ENCODE data around the gene CHD6.

CHD6 gene

DNA sequence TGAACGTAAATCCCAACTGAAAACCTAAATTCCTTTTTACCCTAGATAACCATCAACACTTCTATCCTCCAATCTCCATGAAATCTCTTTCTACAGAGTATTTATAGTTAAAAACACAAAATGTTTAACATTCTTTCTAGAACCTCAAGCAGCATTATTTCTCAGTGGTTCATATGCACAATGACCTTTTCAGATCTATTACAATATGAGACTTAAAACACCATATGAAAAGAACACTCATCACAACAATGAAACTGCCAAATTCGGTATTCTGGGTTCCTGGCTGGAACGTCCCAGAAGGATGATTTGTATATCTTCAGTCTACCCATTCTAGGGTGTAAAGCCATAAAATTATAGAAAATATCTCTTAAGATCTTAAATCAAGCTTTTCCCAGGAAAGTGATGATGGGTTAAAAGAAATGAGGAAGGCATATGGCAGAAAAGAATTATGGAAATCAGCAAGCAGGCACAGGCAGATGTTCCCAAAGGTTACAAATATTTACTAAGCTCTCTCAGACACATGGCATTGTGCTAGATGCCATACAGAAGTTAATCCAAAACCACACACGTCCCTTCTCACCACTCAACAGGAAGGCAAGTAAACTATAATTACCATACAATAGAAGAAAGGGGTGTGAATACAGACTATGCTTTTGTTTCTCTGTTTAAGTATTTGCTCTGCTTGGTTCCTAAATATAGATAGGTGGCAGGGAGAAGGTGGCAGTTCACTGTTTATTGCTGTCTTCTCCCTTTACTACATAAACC lies 118.0 kb downstream of the CHD6 start:
- DNase-seq = no peak

DNA sequence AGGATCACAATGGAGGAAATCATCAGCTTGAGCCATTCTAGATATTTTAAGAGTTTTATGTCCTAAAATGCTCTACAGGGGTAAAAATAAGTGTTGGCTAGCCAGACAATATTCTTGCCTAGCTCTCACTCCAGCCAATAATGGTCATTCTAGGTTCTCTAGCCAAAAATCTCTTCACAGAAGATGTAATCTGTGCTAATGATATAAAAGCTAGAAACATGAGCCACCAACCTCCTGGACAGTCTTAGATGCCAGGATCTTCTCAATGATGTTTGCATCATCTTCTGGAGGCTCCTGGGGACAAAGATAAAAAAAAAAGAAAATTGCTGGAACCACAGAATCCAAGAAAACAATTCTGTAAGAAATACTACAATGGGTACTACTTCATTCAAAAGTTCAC lies 119.1 kb downstream of the CHD6 start:
- DNase-seq = no peak

DNA sequence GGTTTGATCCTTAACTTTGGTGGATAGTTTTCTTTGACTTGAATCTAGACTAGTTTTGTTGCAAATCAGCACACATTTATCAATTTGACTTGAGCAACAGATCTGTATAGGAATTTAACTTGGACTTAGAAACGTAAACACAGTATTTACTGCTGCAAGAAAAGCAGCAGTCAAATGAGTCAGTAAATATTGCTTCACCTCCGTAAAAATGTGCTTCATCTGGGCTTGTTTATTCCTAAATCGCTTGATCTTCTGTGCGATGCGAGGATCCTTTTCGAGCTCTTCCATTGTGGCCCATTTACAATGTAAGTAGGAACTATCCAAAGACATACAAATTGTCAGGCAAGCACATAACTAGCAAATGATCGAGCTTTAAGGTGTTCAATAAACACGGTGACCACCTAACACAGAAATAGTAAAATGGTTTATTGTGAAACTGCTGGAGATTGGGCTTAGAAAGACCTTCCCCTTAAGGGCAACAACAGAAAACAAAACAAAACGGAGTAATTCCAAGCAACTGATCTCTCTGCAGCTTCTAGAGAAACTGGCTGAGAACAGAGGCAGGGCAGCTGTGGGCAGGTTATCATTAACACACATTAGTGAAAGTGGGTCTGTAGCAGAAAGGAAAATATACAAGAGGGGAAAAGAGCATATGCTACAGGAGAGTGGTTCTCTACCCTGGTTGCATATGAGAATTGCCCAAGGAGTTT lies 120.8 kb downstream of the CHD6 start:
- no peak for DNase-seq

DNA sequence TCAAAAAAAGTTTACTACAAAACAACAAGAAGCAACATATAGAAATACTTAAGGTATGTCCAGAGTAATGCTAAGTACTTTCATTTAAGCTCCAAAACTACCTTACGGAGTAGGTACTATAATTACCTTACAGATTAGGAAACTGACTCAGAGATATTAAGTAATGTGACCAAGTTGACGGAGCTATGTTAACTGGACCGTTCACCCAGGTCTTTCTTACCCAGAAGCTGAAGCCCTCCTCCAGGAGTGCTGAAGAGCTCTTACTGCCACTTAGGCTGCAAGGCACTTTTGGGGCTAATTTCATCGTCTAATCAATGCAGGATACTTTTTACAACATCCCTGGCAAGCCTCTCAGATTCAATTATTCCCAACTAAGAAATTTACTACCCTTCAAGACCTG lies 123.7 kb downstream of the CHD6 start:
- no peak for DNase-seq

DNA sequence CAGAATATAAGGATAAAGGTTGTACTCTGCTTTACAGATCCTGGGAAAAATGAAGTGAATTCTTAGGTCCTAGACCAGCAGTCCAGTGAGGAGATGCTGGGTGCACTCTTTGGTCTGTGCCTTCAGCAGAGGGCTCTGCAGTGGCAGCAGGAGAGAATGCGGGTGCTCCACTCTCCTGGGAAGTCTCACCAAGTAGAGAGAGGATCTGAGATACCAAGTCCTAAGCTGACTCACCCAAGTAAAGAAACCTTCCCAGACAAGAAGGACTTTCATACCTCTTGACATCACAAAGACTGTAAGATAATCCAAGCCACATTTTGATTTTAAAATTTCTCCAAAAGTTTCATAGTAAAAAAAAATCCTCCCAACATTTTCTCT lies 134.6 kb downstream of the CHD6 start:
- DNase-seq = no peak

DNA sequence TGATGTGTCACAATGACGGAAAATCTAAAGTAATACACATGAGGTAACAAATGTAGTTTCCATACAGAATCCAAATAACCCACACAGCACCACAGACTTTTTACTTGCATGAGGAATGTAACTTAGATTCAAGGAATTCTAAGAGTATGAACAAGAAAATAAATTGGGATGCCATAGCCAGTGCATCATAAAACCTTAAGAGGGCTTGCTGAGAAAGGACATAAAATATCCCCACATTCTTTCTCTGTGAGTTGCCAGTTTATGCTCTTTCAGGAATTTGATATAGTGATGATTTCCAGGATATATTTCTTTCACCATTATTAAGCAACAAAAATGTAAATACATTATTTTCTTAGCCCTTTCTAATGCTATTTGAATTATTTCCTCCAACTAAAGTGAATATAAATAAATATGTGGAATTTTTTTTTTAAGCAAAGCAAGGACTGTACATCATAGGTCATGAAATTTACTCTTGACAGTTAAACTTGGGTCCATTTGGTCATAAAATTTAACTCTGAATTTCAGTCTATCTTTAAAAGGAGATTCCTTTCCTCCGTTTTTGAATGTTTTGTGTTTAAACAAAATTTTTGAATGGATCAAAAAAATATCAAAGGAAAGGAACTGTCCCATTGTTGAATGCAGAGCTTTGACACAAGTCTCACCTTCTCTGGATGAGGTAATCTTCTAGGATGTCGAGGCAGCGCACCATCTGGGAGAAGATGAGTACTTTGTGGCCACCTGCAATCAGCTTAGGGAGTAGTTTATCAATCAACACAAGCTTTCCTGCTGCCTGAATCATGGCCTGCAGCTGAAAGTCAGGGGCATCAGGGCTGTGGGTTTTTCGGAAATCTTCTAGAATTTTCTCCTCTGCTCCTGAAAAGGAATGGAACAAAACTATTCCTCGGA lies 135.3 kb downstream of the CHD6 start:
- no peak for DNase-seq

DNA sequence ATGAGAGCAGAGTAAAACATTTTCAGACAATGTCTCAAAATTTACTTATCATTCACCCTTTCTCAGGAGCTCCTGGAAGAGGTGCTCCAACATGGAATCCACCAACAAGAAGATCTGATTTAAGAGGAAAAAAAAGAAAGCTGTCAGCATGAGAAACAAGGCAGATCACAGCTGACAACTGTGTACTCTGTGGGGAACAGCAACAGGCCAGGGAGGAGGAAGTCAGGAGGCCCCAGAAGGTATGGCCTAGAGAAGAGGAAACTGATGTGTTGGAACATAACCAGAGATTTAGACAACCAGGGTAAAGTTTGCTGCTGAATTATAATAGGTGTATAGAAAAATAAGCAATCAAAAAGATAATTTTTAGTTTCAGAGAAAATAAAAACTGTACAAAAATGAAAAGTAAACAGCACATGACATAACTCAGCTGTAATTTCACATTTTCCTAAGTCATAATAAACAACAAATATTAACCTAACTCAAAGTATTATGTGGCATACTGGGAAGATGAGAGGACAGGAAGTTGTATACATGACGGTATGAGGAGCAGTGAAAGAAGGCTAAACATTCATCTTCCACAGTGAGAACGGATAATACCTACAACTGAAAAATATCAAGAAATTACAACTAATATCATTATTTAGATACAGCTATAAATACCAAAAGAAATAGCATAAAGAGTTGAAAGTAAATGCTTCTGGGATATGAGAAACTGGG lies 138.0 kb downstream of the CHD6 start:
- DNase-seq = no peak

DNA sequence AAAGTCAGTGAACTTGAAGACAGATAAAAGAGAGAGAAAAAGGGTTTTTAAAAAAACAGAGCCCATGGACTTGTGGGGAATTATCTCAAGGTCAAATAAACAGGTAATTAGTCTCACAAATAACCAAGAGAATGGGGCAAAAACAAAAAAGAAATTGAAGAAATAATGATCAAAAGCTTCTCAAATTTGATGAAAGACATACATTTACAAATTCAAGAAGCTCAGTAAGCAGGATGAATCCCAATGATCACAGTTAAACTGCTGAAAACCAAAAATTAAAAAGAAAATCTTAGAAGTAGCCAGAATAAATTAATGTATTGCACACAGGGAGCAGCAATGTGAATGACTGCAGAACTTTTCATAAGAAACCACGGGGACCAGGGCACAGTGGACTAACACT lies 139.1 kb downstream of the CHD6 start:
- no peak for DNase-seq

DNA sequence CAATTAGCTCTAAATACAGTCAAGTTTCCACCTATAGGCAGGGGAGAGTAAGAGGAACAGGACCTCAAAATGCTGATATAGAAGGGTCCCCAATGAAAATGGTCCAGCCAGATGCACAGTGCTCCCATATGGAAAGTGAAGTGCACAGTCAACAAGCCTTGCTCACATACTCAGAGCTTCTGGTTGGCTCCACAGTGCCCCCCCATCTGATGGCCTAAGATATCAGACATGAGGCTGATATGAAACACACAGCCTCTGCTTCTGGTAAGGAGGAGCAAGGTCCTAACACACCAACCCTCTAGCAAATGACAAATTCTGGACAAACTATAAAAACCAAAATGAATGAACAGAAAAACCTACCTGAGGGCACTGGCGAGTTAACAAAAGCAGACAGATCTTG lies 140.2 kb downstream of the CHD6 start:
- DNase-seq = no peak

DNA sequence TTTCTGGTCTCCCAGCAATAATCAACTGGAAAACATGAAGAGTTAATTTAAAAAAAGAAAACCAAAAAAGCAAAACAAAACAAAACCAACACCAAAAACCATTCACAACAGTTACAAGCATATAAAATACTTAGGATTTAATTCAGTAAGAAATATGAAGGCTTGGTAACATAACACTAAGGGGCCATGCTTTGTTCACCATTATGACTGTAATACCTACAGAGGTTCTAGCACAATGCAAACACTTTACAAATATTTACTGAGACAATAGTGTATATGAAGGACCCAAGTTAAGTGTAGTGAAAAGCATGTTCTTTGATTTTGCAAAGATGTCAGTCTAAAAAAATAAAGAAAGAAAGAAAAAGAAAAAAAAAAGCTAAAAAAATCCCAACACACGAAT lies 141.7 kb downstream of the CHD6 start:
- no peak for DNase-seq

DNA sequence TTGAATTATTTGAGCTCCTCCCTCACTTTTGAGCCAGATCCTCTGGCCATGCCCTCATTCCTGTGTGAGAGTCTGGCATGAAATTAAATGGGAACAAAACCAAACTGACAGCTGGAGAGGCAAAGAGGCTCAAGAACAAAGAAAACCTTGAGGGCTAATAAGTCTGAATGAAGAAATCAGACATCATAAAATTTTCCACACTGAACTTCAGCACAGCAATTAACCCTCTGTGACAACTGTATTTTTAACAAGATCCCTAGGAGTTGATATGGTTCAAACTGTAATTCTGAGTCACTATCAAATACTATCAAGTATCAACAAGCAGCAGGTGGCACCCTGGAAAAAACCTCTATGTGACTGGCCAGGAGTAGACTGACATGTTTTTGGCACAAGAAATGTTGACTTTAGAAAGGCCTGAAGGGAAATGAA lies 142.2 kb downstream of the CHD6 start:
- no peak for DNase-seq

DNA sequence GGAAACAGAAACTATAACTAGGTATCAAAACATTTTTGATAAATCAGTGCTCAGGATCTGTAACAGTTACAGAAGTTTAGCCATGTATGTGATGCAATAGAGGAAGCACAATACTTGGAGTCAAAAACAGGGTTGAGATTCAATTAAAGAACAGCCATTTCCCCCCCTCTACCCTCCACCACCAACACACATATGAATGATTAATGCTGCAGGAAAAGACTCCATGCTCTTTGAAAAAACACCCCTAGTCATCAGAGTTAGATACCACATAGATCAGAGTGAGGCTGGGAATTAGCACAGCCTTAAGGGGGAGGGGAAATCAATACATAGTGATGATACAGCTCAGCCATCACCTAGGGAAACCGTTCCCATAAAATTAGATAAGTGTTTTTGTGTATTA lies 142.7 kb downstream of the CHD6 start:
- DNase-seq = no peak

DNA sequence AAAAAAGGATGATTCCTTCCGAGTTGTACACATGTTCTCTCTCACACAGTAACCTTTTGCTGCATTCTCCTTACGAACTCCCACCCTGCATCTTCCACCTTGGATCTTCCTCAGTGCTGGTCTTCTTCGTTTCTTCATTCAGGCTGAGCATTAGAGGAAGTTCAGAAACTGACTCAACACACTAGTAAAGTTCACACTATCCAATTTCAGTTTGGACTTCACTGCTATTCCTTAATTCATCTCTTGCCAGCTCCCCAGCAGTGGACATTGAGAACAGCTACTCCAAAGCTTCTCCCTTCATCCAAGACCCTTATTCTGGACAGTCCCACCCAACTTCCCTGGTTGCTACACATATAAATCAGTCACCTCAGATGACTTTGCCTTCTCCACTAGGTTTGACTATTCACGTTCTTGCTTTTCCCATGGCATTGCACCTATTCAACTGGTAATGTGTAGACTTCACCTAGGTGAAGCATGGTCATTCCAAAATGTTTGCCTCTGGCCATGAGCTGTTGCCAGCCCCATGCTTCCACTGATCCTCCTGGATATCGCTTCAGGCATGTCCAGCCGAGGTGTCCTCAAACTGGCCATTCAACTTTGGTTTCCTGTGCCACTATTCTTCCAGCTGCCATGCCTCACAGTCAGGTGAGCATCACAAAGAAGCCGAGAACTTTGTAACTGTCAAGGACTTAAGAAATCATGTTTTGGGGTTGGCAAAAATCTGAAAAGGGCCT lies 147.6 kb downstream of the CHD6 start:
- no peak for DNase-seq

DNA sequence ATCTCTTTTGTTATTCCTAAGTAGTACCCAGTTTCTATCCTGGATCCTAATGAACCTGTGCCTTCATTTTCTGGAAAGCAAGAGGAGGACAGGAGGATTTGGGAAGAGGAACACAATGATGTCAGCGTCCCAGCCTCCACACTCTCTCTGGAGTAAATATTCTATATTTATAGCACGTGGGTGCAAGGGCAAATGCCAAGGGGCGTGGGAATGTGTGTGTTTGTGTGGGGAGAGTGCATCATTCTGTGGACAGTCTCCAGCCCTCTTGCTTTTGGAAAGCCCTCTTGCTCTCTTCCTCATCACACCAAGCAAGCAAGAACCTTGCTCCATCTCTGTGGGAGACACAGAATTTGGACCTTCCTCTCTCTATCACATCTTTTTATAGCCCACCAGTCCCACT lies 148.3 kb downstream of the CHD6 start:
- DNase-seq = no peak

DNA sequence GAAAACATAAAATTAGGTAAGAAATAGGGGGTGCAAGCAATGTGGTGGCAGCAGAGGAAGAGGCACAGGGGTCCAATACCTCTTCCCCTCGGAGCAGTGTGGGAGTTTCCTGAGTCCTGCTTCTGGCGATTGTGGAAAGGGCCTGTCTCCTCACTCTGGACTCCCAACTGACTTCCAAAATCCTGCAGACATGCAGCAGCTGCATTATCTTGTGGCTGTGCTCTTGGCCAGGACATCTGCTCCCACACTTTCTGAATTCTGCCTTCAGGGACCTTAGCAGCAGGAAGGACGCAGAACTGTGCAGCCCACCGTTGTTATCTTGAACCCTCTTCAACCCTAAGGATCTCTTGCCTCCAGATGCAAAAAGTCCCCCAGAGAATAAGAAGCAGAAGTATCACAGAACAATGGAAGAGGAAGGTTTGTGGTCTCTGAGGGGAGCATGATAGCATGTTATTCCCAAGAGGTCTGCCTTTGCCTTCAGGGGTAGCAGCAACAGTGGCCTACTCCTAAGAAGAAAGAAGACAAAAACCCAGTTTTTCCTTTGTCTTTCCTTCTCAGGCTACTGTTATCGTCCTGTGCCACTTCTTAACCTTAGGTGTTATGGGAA lies 149.1 kb downstream of the CHD6 start:
- DNase-seq = no peak

DNA sequence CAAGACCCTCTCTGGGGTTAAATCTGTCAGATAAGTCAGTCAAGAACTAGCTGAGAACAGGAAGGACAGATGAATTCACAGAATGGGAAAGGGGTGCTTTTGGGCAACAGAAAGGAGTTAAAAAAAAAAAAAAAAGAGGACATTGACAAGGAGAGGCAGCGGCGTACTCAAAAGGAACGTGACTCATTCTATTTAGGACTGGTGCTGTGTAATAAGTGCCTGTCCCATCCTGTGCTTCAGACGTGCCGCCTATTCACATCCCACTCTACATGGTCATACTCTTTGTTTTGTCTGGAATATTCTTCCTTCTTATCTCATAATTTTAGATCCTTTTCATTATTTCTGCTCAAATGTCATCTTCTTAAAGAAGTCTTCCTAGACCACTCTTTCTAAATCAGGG lies 150.5 kb downstream of the CHD6 start:
- no peak for DNase-seq

DNA sequence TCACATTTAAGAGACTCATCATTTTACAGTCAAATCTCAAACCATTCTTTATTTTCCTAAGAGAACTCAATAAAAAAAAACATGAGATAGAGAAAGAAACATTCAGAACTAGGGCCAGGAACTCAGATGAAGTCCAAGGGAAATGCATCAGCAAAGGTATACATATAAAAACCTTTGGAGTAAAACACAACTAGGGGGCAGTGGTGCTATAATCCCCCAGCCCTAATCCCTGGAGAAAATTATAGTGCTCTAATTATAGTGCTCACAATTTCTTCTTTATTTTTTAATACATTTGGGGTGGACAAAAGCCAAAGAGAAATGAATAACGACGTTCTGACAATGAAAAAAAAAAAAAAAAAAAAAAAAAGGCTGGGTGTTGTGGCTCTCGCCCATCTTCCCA lies 151.0 kb downstream of the CHD6 start:
- DNase-seq = no peak

DNA sequence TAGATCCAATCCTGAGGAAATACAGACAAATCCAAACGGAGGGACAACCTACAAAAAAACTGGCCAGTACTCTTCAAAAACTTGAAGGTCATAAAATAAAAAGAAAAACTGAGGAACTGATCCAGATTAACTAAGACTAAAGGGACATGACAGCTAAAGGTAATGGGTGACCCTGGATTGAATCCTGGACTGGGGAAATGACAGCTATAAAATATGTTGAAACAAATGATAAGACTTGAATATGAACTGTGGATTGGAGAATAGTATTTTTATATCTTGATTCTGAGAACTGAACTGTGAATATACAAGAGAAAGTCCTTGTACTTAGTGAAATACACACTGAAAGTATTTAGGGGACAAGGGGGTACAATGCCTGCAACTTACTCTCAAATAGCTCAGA lies 154.6 kb downstream of the CHD6 start:
- no peak for DNase-seq

DNA sequence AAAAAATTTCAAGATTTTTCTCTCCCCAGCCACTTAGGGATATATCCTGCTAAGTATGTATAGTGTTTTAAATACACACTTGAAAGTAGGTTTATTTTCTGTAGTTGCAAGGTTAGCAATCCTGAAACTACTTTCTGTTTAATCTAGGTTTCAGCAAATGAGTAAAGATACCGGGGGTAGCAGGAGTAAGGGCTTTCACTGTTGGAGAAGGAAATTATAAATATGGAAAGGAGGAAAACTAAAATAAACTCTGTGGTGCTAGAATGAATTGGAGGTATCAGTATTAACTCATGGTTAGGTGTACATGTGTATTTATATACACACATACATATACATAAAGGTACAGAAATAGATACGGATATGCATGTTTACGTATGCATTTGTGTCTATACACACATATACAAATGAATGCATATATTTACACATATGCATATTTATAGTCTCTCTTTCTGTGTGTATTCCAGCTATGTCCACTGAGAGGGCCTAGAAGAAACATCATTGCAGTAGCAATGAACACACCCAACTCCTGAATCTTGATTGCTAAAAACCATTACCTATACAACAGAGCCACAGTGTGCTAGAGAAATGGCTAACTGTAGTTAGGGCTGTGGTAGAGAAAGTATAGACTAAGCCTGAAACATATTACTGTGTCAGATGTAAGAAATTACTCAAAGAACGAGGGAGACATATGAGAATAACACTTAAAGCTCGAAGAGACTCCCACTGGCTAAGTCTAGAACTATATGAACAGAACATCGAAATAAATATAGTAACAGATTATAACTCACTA lies 155.6 kb downstream of the CHD6 start:
- DNase-seq = no peak

DNA sequence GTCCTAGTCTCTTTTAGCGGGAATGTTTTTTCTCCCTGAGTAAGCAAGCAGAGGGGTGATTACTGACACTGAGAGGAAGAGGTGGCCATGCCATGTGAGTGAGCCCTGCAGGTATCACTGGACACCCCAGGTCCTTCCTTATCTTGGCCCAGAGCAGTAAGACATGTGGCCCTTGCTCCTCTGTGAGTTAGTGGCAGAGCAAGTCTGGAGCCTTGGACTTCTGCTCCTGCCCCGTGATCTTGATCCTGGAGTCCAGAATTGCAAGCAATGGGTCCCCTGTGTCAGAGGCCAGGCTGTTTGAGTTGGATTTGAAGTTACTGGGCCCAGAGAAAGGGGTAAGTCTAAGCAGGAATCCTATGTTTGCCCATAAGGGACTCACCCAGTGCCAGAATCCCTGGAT lies 159.4 kb downstream of the CHD6 start:
- no peak for DNase-seq
